Panc1 (cell line): Measurements from ENCODE around the gene KCNH5. TPM values are rescaled to one million over a fixed set of nuclear protein-coding genes. Genes with fewer than 3 reads are reported as not detected.

ENCODE experiments used
- ATAC-seq: fragments of 200-7000 bp; cut with Tn5 transposase; 2 replicates; pipeline ENCODE4 v1.9.1; 2020; ENCODE audit warnings: mild to moderate bottlenecking, moderate library complexity
- BruUV-seq: library from RNA; stranded (reverse); fragments of 400-500 nt; replicated peaks from 2 replicates; lab custom pipeline; 2021; lab: Mats Ljungman, UMichigan
- CTCF ChIA-PET: fragments of 300-600 bp; sonication (Branson Sonifier 250); formaldehyde crosslinking; loops from one replicate; lab custom pipeline; 2022; ENCODE audit warnings: antibody characterized with exemption; lab: Charles Lee
- POLR2A ChIA-PET: fragments of 300-600 bp; sonication (Branson Sonifier 250); formaldehyde crosslinking; loops from one replicate; lab custom pipeline; 2022; ENCODE audit warnings: antibody characterized with exemption; lab: Charles Lee
- DNase-seq: peaks from one replicate; pipeline ENCODE4 v3.0.0-alpha.2; 2010; ENCODE audit warnings: low read depth, low spot score
- H3K27ac ChIP-seq: 2 replicates; pipeline ENCODE4 v1.5.1; 2011; ENCODE audit warnings: mild to moderate bottlenecking, low read length, inconsistent platforms
- H3K27me3 ChIP-seq: fragments of 200-500 bp; sonication (Bioruptor generic); 2 replicates; pipeline ENCODE4 v1.6.0; 2014; ENCODE audit warnings: low read length, inconsistent platforms; ENCODE audit not compliant: control insufficient read depth, insufficient read depth
- H3K36me3 ChIP-seq: fragments of 200-500 bp; sonication (Bioruptor generic); 2 replicates; pipeline ENCODE4 v1.5.1; 2014; ENCODE audit warnings: inconsistent platforms, mild to moderate bottlenecking, low read length, moderate library complexity; ENCODE audit not compliant: control insufficient read depth, insufficient read depth
- H3K4me1 ChIP-seq: 2 replicates; pipeline ENCODE4 v1.5.1; 2011; ENCODE audit warnings: inconsistent platforms, mild to moderate bottlenecking, low read length, moderate library complexity; ENCODE audit not compliant: control insufficient read depth, insufficient read depth
- H3K4me3 ChIP-seq, 2 experiments: 2 replicates each; pipeline ENCODE4 v1.5.1; 2011 to 2012; ENCODE audit warnings: low read depth in 2 of 2, low read length in 2 of 2, mild to moderate bottlenecking in 2 of 2, inconsistent platforms in 1 of 2, moderate library complexity in 1 of 2
- H3K9me3 ChIP-seq: fragments of 200-500 bp; sonication (Bioruptor generic); 2 replicates; pipeline ENCODE4 v1.5.1; 2014; ENCODE audit warnings: low read depth, mild to moderate bottlenecking, inconsistent platforms, low read length, moderate library complexity; ENCODE audit not compliant: control insufficient read depth, insufficient read depth
- POLR2AphosphoS5 ChIP-seq: IDR thresholded peaks from 2 replicates; pipeline ENCODE4 v1.6.1; 2012; ENCODE audit warnings: mild to moderate bottlenecking, low read depth, low read length, moderate library complexity
- REST ChIP-seq, 2 experiments: IDR thresholded peaks; 2 replicates each; pipeline ENCODE4 v1.6.1; 2011 to 2012; ENCODE audit warnings: low read depth in 2 of 2, control low read depth in 1 of 2, low read length in 1 of 2, mild to moderate bottlenecking in 1 of 2, moderate library complexity in 1 of 2; ENCODE audit not compliant: insufficient read depth in 1 of 2
- SIN3A ChIP-seq: IDR thresholded peaks from 2 replicates; pipeline ENCODE4 v1.6.1; 2012; ENCODE audit warnings: low read depth, mild to moderate bottlenecking, low read length, moderate library complexity, borderline replicate concordance; ENCODE audit not compliant: insufficient read depth
- TCF7L2 ChIP-seq: IDR thresholded peaks from 2 replicates; pipeline ENCODE4 v1.6.1; 2011; ENCODE audit warnings: mild to moderate bottlenecking, low read depth, low read length, inconsistent platforms
- in situ Hi-C: cut with HindIII; loops from 2 replicates; pipeline ENCODE4 v1.10.0; 2016; ENCODE audit warnings: low sequenced_read_pairs, low pct_unique_long_range_greater_than_20kb
- intact Hi-C: fragments of 100-400 bp; cut with micrococcal nuclease; formaldehyde crosslinking; loops from one replicate; pipeline ENCODE4 v1.10.0; 2022; ENCODE audit not compliant: unreplicated experiment
- total RNA-seq: library from RNA; stranded (reverse); gene quantifications from one replicate; pipeline ENCODE4 v1.2.1, GENCODE V29; 2021; ENCODE audit not compliant: unreplicated experiment
- TF ChIP-seq, protein P1 (sequence below): fragments of 450-650 bp; IDR thresholded peaks from 2 replicates; pipeline ENCODE4 v1.5.1; 2017; ENCODE audit warnings: mild to moderate bottlenecking

KCNH5 gene
- total RNA-seq, 1 experiment from 2014 or later: not detected

GRCh38 chr14:62921466-62921865 lies 123.8 kb downstream of the KCNH5 start:
- intact Hi-C loops: no loop called here
- H3K4me1 ChIP-seq: no peaks in the 10 kb centered on the region
- H3K36me3 ChIP-seq: no peaks in the 10 kb centered on the region
- CTCF ChIA-PET: no interaction called here
- no peak overlapping the region for H3K27ac ChIP-seq
- in situ Hi-C loops: no loop called here
- TF ChIP-seq POLR2AphosphoS5: no peak
- TF ChIP-seq, protein P1, sequence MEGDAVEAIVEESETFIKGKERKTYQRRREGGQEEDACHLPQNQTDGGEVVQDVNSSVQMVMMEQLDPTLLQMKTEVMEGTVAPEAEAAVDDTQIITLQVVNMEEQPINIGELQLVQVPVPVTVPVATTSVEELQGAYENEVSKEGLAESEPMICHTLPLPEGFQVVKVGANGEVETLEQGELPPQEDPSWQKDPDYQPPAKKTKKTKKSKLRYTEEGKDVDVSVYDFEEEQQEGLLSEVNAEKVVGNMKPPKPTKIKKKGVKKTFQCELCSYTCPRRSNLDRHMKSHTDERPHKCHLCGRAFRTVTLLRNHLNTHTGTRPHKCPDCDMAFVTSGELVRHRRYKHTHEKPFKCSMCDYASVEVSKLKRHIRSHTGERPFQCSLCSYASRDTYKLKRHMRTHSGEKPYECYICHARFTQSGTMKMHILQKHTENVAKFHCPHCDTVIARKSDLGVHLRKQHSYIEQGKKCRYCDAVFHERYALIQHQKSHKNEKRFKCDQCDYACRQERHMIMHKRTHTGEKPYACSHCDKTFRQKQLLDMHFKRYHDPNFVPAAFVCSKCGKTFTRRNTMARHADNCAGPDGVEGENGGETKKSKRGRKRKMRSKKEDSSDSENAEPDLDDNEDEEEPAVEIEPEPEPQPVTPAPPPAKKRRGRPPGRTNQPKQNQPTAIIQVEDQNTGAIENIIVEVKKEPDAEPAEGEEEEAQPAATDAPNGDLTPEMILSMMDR: no peak
- no peak for TF ChIP-seq TCF7L2
- TF ChIP-seq SIN3A: no peak
- TF ChIP-seq REST (IDR thresholded peaks at IDR 0.05; ENCODE audit: insufficient read depth in 1 of 2, low read depth in 2 of 2, low read length in 1 of 2): no peak
- no peak overlapping the region for H3K4me3 ChIP-seq
- BruUV-seq: no TSS peak
- no peak for ATAC-seq
- no peaks in the 10 kb centered on the region for H3K9me3 ChIP-seq
- POLR2A ChIA-PET: interaction anchor here (0.6 kb wide), 1 partner anchor 1397 kb away, joined by 4 read pairs; no protein-coding TSS in a partner anchor
- H3K27me3 ChIP-seq: no peaks in the 10 kb centered on the region
- no peak for DNase-seq

- no peaks in the 10 kb centered on the region for H3K36me3 ChIP-seq
- no peak for TF ChIP-seq SIN3A
- TF ChIP-seq, protein P1: no peak
- TF ChIP-seq REST (IDR thresholded peaks at IDR 0.05; ENCODE audit: insufficient read depth in 1 of 2, low read depth in 2 of 2, low read length in 1 of 2): no peak
- no peak for TF ChIP-seq TCF7L2
- TF ChIP-seq POLR2AphosphoS5: no peak
- POLR2A ChIA-PET: no interaction called here
- ATAC-seq (no peak), DNase-seq (no peak)
- H3K27me3 ChIP-seq: no peaks in the 10 kb centered on the region
- CTCF ChIA-PET: no interaction called here
- intact Hi-C loops: no loop called here
- no peak overlapping the region for H3K27ac ChIP-seq
- no peaks in the 10 kb centered on the region for H3K4me1 ChIP-seq
- in situ Hi-C loops: no loop called here
- H3K9me3 ChIP-seq: no peaks in the 10 kb centered on the region
- no peak overlapping the region for H3K4me3 ChIP-seq
- no TSS peak for BruUV-seq
Observed at GRCh38 chr14:62916551-62916950, 128.7 kb downstream of the KCNH5 start.
